DOHH2 (cell line): ENCODE measurements around the gene TSSK6.

Experiments
- H3F3A ChIP-seq: fragments of 200-600 bp; sonication (generic), shearing (Covaris generic); 2 replicates; pipeline ENCODE4 v1.6.0; 2016; ENCODE audit warnings: antibody characterized with exemption, mild to moderate bottlenecking; ENCODE audit not compliant: control insufficient read depth, insufficient read depth
- H3K27ac ChIP-seq: fragments of 200-600 bp; sonication (generic); 2 replicates; pipeline ENCODE4 v1.5.1; 2014; ENCODE audit warnings: low read depth, mild to moderate bottlenecking, low read length, moderate library complexity
- H3K27me3 ChIP-seq: fragments of 200-600 bp; sonication (generic); 2 replicates; pipeline ENCODE4 v1.6.1; 2014; ENCODE audit warnings: mild to moderate bottlenecking, low read length, mixed read lengths; ENCODE audit not compliant: control insufficient read depth
- H3K36me3 ChIP-seq: fragments of 200-600 bp; sonication (generic); 2 replicates; pipeline ENCODE4 v1.6.1; 2014; ENCODE audit warnings: mild to moderate bottlenecking, low read length, moderate library complexity, mixed read lengths; ENCODE audit not compliant: control insufficient read depth
- H3K4me1 ChIP-seq: fragments of 200-600 bp; sonication (generic); 2 replicates; pipeline ENCODE4 v1.6.1; 2014; ENCODE audit warnings: mild to moderate bottlenecking, low read length, mixed read lengths; ENCODE audit not compliant: control insufficient read depth
- H3K4me2 ChIP-seq: fragments of 200-600 bp; sonication (generic); 2 replicates; pipeline ENCODE4 v1.6.0; 2014; ENCODE audit warnings: mild to moderate bottlenecking, low read length, moderate library complexity
- H3K4me3 ChIP-seq: fragments of 200-600 bp; sonication (generic); 2 replicates; pipeline ENCODE4 v1.5.1; 2014; ENCODE audit warnings: mild to moderate bottlenecking, low read length, mixed read lengths
- H3K79me2 ChIP-seq: fragments of 200-600 bp; sonication (generic); 2 replicates; pipeline ENCODE4 v1.6.1; 2014; ENCODE audit warnings: mild to moderate bottlenecking, low read length, mixed read lengths; ENCODE audit not compliant: control insufficient read depth
- H3K9me2 ChIP-seq: fragments of 200-600 bp; sonication (generic); replicated peaks from 2 replicates; pipeline ENCODE4 v1.6.1; 2014; ENCODE audit warnings: mild to moderate bottlenecking, low read length, mixed read lengths; ENCODE audit not compliant: control insufficient read depth
- H3K9me3 ChIP-seq: fragments of 200-600 bp; sonication (generic); 2 replicates; pipeline ENCODE4 v1.6.1; 2014; ENCODE audit warnings: antibody characterized with exemption, low read length, mixed read lengths; ENCODE audit not compliant: control insufficient read depth, insufficient read depth
- H4K20me1 ChIP-seq: fragments of 200-600 bp; sonication (generic); 2 replicates; pipeline ENCODE4 v1.6.0; 2014; ENCODE audit warnings: low read depth, mild to moderate bottlenecking, antibody characterized with exemption, low read length, moderate library complexity; ENCODE audit not compliant: control insufficient read depth, insufficient read depth
- EZH2phosphoT487 ChIP-seq: fragments of 200-600 bp; sonication (generic); IDR thresholded peaks from 2 replicates; pipeline ENCODE4 v1.6.1; 2017; ENCODE audit warnings: borderline replicate concordance, mild to moderate bottlenecking, antibody characterized with exemption, low read length, moderate library complexity, mixed read lengths
- TF ChIP-seq, protein P1 (sequence below): fragments of 200-600 bp; sonication (generic); IDR thresholded peaks from one replicate; pipeline ENCODE4 v1.5.1; 2014; ENCODE audit warnings: antibody characterized with exemption, mild to moderate bottlenecking, low read depth, low read length; ENCODE audit not compliant: poor library complexity, severe bottlenecking

The TSSK6 gene

DNA sequence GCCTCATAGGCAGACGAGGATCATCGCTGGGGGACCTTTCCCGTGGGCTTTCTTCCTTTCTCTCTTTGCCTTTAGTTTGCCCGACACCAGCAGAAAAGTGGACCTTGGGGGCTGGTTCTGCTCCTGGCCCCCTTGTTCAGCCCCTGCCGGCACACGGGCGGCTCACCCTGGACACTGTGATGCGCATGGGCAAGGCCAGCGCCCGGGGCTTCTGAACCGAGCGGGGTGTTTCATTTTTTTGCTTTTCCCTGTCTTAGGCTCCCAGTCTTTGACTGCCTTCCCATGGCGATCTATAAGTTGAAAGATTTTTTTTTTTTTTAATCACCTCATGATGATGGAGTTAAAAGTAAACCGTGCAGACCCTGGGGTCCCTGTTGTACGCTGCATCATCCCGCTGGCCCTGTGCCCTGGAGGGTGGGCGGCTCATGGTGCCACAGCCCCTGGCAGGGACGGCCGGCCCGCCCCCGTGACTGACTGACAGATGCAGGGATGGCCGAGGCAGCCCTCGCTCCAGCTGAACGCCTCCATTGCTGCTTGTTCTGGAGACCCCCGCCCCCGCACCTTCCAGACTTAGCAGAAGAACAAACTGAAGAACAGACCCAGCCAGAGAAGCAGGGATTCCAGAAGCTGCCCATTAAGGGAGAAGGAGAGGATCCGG is 9.6 kb downstream of the TSSK6 start:
- TF ChIP-seq, protein P1, sequence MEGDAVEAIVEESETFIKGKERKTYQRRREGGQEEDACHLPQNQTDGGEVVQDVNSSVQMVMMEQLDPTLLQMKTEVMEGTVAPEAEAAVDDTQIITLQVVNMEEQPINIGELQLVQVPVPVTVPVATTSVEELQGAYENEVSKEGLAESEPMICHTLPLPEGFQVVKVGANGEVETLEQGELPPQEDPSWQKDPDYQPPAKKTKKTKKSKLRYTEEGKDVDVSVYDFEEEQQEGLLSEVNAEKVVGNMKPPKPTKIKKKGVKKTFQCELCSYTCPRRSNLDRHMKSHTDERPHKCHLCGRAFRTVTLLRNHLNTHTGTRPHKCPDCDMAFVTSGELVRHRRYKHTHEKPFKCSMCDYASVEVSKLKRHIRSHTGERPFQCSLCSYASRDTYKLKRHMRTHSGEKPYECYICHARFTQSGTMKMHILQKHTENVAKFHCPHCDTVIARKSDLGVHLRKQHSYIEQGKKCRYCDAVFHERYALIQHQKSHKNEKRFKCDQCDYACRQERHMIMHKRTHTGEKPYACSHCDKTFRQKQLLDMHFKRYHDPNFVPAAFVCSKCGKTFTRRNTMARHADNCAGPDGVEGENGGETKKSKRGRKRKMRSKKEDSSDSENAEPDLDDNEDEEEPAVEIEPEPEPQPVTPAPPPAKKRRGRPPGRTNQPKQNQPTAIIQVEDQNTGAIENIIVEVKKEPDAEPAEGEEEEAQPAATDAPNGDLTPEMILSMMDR = no peak
- TF ChIP-seq EZH2phosphoT487 = no peak
- no peaks in the 10 kb centered on the region for H3K27me3 ChIP-seq
- no peaks in the 10 kb centered on the region for H3K4me1 ChIP-seq
- no peaks in the 10 kb centered on the region for H4K20me1 ChIP-seq
- no peaks in the 10 kb centered on the region for H3K79me2 ChIP-seq
- no peak overlapping the region for H3K27ac ChIP-seq
- no peak overlapping the region for H3K4me2 ChIP-seq
- H3K9me3 ChIP-seq = no peaks in the 10 kb centered on the region
- no peaks in the 10 kb centered on the region for H3K9me2 ChIP-seq
- peaks cover 5% of the 10 kb centered on the region for H3F3A ChIP-seq
- no peak overlapping the region for H3K4me3 ChIP-seq
- H3K36me3 ChIP-seq = peaks cover 68% of the 10 kb centered on the region

DNA sequence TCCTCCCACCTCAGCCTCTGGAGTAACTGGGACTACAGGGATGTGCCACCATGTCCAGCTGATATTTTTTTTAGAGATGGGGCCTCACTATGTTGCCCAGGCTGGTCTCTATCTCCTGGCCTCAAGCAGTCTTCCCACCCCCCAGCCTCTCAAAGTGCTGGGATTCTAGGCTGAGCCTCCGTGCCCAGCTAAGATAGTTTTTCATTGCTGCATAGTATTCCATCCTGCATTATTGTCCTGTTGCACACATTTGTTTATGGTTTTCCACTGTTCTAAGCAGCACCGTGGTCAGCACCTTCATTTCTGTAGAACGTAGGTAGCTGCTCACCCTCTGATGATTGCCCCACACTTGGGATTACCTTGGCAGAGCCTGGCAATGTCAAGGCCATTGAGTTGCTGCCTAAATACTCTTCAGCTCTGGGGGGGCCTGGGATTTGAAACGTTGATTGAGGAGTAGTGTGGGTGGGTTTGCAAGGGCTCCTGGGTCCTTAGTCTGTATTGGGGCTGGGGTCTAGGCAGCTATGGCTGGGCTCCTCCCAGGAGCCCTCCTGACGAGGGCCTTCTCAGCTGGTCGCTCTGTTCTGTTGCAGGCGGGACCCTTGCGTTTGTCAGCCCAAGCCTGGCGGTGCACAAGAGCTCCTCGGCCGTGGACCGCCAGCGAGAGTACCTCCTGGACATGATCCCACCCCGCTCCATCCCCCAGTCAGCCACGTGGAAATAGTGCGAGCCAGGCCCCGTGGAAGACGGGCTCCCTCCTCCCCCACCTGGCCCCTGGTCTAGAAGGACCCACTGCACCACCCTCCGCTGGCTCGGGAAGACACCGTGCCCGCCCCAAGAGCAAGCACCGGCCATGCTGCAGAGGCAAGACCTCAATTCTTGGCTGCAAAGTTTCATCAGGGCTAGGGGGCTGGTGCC is 10.3 kb downstream of the TSSK6 start:
- Histone ChIP-seq H3K9me3 (no peaks in the 10 kb centered on the region), H3K27me3 (no peaks in the 10 kb centered on the region), H3K4me3 (no peak overlapping the region), H3K36me3 (peaks cover 76% of the 10 kb centered on the region), H3K9me2 (no peaks in the 10 kb centered on the region), H3F3A (peaks cover 5% of the 10 kb centered on the region), H3K27ac (no peak overlapping the region), H4K20me1 (no peaks in the 10 kb centered on the region), H3K4me1 (no peaks in the 10 kb centered on the region), H3K4me2 (no peak overlapping the region), H3K79me2 (no peaks in the 10 kb centered on the region)
- TF ChIP-seq, protein P1 = no peak
- no peak for TF ChIP-seq EZH2phosphoT487

DNA sequence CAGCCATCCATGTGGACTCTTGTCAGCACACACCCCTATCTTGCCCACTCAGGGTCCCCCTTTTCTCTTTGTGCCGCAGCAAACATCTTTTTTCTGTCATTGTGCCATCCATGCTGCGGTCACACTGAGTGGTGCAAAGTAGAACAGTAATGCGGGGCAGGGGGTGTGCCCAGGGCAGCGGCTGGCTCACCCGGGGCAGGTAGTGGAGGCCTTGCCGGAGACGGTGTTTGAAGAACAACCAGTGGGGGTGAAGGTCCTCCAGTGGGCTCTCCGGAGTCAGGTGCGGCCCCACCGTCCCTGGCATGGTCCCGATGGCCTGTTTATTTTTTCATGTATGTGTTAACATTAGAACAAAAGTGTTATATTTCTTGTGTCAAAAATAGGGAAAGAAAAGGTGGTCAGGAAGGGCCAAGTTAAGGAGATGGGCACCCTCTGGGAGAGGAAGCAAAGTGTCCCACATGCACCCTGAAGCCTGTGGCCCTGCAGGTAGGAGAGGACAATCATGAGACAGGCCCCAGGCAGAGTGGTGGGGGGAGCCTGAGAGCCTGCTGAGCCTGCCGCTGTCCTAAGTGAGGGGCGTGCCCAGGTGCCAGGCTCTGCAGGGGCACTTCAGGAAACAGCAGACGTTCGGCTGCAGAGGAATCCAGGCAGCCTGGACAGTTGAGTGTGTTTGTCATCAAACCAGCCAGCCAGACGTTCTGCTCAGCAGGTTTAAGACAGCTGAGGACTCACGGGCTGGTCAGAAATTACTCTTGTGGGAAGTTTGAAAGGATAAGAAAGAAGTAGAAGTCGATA is 12.3 kb downstream of the TSSK6 start:
- H3K4me3 ChIP-seq = no peak overlapping the region
- no peaks in the 10 kb centered on the region for H3K4me1 ChIP-seq
- no peaks in the 10 kb centered on the region; the same call in 1 of the 2 replicates for H3K79me2 ChIP-seq
- H3K4me2 ChIP-seq = no peak overlapping the region
- H3K9me3 ChIP-seq = no peaks in the 10 kb centered on the region
- no peaks in the 10 kb centered on the region for H3K27me3 ChIP-seq
- H4K20me1 ChIP-seq = no peaks in the 10 kb centered on the region
- no peak for TF ChIP-seq EZH2phosphoT487
- TF ChIP-seq, protein P1 = no peak
- no peaks in the 10 kb centered on the region for H3F3A ChIP-seq
- no peaks in the 10 kb centered on the region for H3K9me2 ChIP-seq
- no peak overlapping the region for H3K27ac ChIP-seq
- H3K36me3 ChIP-seq = peaks cover 96% of the 10 kb centered on the region
